ENCODE measurements around the gene C2orf78.

DNA sequence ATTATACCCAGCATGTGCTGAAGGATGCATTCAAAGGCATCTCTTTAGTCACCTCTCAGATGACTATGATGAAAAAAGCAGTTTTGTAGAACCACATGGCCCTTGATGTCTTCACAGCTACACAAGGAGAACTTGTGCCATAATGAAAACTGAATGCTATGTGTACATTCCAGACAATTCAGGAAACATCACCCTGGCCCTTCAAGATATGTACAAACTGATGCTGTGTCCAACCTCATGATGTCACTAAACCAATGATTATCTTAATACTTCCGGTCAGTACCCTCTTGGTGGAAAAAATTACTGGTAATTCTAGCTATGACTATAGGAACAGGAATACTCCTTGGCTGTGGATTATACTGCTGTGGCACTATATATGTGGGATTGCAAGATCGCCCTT lies 24.1 kb upstream of the C2orf78 start:
- TF ChIP-seq, protein P1, sequence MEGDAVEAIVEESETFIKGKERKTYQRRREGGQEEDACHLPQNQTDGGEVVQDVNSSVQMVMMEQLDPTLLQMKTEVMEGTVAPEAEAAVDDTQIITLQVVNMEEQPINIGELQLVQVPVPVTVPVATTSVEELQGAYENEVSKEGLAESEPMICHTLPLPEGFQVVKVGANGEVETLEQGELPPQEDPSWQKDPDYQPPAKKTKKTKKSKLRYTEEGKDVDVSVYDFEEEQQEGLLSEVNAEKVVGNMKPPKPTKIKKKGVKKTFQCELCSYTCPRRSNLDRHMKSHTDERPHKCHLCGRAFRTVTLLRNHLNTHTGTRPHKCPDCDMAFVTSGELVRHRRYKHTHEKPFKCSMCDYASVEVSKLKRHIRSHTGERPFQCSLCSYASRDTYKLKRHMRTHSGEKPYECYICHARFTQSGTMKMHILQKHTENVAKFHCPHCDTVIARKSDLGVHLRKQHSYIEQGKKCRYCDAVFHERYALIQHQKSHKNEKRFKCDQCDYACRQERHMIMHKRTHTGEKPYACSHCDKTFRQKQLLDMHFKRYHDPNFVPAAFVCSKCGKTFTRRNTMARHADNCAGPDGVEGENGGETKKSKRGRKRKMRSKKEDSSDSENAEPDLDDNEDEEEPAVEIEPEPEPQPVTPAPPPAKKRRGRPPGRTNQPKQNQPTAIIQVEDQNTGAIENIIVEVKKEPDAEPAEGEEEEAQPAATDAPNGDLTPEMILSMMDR (conservative IDR thresholded peaks at IDR 0.05; ENCODE audit: low read length) = no peak
- no peak for TF ChIP-seq EZH2phosphoT487 (IDR thresholded peaks at IDR 0.05; ENCODE audit: borderline replicate concordance)

All from Loucy (cell line).